ENCODE measurements around the gene IFI30. TPM values are rescaled to one million over a fixed set of nuclear protein-coding genes. Genes with fewer than 3 reads are reported as not detected.
"Not testable (repeated sequence)": the region's sequence is repeated elsewhere in the genome, so short reads cannot be mapped to it uniquely, and the experiment has no call there.

Gene IFI30
- total RNA-seq, 1 donor from 2014 or later: 60.7 TPM

DNA sequence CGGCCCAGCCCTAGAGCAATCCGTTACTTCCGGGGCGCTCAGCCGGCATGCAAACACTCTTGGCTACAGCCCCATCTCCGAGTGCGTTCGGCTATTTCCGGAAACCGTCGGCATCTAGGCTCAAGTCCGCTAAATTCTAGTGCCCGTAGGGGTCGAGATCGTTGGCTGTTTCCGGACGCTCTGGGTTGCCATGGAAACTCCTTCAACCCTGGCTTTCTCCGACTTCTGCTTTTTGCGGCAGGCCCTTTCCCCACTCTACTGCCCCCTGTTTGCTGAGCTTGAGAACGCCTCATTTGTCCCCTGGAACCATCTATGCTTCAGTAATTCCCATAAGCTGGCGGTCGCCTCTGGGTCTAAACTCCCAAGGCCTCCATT lies 21.2 kb upstream of the IFI30 start:
- intact Hi-C loops (cut with micrococcal nuclease): loop anchor here (1.0 to 5.0 kb wide), 5 partner anchors 9 to 145 kb away; partner anchors contain the start of gene ARRDC2

DNA sequence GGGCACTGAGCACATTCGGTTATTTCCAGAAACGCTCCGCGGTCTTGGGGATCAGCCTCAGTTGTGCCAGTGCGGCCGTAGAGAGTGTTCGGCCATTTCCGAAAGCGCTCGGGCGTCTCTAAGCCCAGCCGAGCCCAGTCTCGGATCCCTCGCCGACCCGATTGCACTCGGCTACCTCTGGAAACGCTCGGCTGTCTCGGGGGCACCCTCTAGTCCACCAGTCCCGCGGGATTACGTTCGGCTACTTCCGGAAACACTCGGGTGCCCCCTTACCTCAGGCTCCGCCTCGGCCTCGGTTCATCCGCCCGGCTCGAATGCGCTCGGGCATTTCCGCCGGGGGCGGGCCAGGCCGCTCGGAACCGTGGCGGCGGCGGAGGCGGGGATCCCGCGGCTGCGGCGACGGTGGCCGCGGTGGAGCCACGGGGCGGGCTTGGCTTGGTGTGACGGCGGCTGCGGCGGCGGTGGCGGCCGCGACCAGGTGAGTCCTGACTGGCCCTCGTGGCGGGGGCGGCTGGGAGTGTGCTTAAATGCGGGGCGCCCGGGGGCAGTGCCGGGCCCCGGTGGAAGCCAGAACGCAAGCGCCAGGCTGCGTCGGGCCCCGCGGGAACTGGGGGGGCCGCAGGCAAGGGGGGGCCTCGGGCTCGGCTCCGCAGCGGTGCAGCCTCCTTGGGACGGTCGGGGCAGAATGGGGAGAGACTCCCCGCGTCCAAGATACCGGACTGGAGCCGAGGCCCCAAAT lies 20.6 kb upstream of the IFI30 start, which contains the start of gene PIK3R2:
PIK3R2 (plus strand) TSS at position 347 of the 739 bp plus-strand sequence. CDS start 2,717 bp downstream, outside the sequence.
- intact Hi-C loops (cut with micrococcal nuclease): loop anchor here (1.0 to 5.0 kb wide), 5 partner anchors 8 to 146 kb away; partner anchors contain the start of gene ARRDC2

DNA sequence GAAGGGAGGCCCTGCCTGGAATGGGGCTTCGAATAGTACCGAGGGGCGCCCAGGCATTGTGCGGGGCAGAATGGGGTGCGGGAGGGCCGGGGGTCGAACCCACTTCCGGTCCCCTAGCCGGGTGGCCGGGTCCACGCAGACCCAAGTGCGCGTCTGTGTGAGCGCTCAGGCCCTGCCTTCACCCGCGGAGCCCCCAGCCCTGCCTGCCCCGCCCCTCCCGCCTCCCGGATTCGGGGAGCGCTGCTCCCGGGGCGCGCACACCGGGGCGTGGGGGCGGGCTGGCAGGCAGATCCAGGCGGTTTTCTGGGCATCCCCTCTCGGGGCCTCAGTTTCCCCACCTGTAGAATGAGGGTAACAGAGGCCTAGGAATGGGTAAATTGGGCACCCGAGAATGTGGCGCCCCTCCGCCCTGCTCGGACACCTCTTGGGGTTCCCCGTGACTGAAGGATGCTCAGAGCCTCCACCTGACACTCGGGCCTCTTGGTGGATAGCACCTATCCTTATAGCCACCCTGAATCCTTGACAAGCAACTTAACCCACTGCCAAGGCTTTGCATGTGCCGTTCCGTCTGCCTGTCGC lies 20.0 kb upstream of the IFI30 start:
- intact Hi-C loops (cut with micrococcal nuclease): loop anchor here (5.0 kb wide), 1 partner anchor 146 kb away; the partner anchor contains the start of gene ARRDC2

DNA sequence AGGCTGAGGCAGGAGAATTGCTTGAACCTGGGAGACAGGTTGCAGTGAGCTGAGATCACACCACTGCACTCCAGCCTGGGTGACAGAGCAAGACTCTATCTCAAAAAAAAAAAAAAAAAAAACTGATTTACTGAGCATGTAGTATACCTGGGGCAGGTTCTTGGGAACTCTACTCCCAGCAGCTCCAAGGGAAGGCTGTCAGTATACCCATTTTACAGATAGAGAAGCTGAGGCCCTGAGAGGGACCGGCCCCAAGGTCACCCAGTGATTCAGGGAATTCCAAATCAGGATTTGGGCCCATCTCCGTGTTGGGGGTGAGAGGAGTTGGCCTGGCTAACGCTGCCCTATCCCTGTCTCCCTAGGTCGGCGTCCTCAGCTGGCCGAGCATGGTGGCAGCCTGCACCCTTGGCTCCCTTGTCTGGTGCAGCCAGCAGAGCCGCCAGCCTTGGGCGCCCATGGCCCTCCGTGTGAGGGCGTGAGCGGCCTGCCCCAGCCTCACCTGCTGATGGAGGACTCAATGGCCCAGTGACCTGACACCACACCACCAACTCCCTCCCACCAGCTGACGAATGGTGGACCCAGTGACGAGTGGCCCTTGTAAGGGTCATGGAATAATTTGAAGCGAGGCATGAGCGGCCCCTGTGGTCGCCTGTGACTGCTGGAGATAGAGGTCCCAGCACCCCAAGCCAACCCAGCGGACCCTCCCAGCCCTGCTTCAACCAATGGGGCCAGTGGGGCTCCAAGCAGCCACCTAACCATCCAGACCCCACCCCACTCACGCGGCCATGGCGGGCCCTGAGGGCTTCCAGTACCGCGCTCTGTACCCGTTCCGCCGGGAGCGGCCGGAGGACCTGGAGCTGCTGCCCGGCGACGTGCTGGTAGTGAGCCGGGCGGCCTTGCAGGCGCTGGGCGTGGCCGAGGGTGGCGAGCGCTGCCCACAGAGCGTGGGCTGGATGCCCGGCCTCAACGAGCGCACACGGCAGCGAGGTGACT lies 18.2 kb upstream of the IFI30 start:
- intact Hi-C loops (cut with micrococcal nuclease): no loop called here

DNA sequence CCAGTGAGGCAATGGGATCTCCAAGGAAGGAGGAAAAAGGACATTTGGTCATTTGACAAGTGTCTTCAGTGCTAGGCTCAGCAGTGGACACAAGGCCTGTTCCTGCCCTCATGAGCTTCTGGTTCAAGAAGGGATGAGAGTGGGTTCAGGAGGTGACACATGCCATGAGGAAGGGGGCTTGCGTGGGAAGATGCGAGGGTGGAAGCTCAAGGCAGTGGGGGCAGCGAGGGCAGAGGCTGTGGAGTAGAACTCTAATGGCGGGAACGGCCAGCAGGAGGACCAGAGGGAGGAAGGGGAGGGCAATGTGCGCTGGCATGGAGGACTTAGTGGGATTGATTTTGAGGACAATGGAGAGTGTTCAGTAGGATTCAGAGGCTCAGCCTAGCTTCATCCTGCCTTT lies 17.3 kb upstream of the IFI30 start:
- intact Hi-C loops (cut with micrococcal nuclease): no loop called here

DNA sequence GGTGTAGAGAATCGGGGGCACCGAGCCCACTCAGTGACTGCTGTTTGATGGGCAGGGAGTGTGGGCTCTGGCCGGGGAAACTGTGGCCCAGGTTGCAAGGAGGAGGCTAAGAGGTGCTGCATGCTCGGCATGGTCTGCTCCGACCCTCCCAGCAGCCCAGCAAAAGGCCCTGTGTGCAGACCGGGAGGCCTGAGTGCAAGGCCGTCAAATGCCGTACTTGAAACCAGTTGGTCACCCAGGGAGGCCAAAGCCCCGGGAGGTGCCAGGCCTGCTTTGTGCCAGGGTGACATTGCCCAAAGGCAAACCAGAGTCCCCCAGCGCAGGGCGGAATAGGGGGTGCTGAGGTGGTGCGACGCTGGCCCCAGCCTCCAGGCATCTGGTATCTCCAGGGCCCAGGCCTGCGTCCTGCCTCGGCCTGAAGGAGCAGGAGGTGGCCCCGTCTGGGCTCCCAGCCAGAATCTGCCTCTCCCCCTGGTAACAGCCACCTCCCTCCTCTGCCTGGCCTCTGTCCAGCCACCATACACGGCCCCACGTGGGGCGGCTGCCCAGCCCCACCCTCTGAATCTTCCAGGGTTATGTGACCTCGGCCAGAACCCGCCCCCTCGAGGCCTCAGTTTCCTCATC lies 16.7 kb upstream of the IFI30 start:
- intact Hi-C loops (cut with micrococcal nuclease): no loop called here

DNA sequence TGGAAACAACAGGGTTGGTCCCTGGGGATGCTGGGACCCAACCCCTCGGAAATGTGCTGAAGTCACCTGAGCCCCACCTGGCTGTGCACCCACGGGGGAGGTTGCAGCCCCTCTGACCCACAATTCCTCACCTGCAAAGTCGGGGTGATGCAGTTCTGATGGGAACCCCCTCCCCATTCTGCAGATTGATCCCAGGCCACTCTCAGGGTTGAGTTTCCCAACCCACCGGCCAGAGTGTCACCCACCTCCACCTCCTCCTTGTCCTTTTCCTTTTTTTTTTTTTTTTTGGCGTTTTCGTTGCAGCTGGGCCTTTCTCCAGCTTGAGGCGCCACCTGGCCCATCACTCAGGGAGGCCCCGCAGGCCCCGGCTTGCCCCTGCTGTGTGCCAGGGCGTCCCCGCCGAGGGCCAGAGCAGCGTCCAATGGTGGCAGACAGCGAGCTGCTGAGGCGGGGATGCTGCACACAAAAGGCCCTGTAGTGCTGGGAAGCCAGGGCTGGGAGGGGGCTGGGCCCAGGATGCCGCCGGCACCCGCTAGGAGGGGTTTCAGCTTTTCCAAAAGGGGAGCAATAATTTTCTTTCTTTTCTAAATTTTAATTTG lies 16.0 kb upstream of the IFI30 start:
- intact Hi-C loops (cut with micrococcal nuclease): no loop called here

DNA sequence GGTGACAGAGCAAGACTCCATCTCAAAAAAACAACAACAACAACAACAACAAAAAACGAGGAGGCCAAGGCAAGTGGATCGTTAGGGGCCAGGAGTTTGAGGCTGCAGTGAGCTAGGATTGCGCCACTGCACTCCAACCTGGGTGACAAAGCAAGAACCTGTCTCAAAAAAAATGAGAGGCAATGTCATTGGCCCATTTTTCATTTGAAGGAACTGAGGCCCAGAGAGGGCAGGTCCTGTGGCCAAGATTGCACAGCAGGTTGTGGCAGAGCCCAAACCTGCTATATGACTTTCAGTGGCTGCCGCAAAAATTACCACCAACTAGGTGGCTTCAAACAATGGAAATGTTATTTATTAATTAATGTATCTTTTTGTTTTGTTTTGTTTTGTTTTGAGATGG lies 15.1 kb upstream of the IFI30 start:
- intact Hi-C loops (cut with micrococcal nuclease): no loop called here

DNA sequence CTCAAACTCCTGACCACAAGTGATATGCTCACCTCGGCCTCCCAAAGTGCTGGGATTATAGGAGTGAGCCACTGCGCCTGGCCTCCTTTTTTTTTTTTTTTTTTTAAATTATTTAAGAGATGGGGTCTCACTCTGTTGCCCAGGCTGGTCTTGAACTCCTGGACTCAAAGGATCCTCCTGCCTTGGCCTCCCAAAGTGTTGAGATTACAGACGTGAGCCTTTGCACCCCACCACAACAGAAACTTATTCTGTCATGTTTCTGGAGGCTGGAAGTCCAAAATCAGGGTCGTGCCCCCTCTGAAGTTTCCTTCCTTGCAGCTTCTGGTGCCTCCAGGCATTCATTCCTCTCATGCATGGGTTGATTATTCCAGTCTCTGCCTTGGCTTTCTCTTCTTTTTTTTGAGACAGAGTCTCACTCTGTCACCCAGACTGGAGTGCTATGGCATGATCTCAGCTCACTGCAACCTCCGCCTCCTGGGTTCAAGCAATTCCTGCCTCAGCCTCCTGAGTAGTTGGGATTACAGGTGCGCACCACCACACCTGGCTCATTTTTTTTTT lies 14.5 kb upstream of the IFI30 start:
- intact Hi-C loops (cut with micrococcal nuclease): not testable (repeated sequence)

DNA sequence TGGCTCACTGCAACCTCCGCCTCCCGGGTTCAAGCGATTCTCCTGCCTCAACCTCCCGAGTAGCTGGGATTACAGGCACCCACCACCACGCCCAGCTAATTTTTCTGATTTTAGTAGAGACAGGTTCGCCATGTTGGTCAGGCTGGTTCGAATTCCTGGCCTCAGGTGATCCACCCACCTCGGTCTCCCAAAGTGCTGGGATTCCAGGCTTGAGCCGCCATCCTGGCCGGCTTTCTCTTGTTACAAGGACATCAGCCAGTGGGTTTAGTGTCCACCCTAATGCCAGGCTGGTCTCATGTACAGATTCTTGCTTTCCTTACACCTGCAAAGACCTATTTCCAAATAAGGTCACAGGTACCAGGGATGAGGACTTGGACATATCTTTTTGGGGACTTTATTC lies 13.8 kb upstream of the IFI30 start:
- intact Hi-C loops (cut with micrococcal nuclease): no loop called here

DNA sequence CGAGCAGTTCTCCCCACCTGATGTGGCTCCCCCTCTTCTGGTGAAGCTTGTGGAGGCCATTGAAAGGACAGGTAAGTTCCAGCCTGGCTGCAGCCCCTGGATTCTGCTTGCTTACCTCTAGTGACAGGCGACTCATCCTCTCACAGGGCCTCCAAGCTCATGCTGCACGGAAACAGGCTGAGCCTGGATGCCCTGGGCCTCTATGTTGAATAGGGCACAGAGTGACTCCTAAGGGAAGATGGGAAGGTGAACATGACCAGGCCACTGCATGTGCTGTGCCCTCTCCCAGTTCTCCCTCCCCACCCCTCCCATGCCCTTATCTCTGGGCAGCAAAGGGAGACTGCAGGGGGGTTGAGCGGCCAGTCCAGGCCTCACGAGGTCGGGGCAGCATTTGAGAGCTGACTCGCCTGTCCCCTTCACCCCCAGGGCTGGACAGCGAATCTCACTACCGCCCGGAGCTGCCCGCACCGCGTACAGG lies 13.1 kb upstream of the IFI30 start:
- intact Hi-C loops (cut with micrococcal nuclease): no loop called here

DNA sequence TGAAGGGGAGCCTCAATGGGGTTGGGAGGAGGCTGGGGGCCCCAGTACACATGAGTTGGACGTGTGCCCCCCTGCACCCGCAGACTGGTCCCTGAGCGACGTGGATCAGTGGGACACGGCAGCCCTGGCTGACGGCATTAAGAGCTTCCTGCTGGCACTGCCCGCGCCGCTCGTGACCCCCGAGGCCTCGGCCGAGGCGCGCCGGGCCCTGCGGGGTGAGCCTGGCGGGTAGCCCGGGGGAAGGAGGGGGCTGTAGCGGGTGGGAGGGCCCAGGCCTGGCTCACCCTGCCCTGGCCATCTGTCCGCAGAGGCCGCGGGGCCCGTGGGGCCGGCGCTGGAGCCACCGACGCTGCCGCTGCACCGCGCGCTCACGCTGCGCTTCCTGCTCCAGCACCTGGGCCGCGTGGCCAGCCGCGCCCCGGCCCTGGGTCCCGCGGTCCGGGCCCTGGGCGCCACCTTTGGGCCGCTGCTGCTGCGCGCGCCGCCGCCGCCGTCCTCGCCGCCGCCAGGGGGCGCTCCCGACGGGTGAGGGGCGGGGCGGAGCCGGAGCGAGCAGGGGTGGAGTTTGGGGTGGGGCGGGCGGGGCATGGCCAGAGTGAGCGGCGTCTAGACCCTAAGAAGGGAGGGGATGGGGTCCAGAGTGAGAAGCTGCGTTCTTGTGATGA lies 12.5 kb upstream of the IFI30 start:
- intact Hi-C loops (cut with micrococcal nuclease): loop anchor here (1.0 kb wide), 1 partner anchor 9 kb away; no protein-coding TSS in a partner anchor

DNA sequence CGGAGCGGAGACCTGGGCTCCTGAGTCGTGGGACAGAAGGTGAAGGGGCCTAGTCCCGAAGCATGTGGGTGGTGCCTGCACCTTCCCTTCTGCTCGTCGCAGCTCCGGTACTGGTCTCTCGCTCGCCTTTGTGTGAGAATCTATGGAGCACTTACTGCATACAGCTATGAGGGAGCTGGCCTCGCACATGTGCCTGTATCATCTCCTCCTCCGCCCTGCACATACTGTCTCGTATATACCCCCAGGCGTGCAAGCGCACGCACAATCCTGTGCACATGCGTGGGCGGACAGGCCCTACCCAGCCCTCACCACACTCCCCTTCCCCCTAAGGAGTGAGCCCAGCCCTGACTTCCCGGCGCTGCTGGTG lies 12.0 kb upstream of the IFI30 start:
- intact Hi-C loops (cut with micrococcal nuclease): loop anchor here (1.0 kb wide), 1 partner anchor 9 kb away; no protein-coding TSS in a partner anchor

DNA sequence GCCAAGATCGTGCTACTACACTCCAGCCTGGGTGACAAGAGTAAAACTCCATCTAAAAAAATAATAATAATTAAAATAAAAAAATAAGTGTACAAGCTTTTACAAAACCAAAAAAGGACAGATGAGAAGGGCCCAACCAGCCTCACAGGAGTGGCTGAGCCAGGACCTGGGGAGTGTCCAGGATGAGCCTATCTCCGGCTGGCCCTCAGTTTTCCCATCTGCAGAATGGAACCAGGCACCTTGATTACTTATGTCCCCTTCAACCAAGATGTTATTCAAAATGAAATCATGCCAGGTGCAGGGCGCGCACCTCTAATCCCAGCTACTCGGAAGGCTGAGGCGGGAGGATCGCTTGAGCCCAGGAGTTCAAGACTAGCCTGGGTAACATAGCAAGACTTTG lies 9.5 kb upstream of the IFI30 start:
- intact Hi-C loops (cut with micrococcal nuclease): no loop called here

DNA sequence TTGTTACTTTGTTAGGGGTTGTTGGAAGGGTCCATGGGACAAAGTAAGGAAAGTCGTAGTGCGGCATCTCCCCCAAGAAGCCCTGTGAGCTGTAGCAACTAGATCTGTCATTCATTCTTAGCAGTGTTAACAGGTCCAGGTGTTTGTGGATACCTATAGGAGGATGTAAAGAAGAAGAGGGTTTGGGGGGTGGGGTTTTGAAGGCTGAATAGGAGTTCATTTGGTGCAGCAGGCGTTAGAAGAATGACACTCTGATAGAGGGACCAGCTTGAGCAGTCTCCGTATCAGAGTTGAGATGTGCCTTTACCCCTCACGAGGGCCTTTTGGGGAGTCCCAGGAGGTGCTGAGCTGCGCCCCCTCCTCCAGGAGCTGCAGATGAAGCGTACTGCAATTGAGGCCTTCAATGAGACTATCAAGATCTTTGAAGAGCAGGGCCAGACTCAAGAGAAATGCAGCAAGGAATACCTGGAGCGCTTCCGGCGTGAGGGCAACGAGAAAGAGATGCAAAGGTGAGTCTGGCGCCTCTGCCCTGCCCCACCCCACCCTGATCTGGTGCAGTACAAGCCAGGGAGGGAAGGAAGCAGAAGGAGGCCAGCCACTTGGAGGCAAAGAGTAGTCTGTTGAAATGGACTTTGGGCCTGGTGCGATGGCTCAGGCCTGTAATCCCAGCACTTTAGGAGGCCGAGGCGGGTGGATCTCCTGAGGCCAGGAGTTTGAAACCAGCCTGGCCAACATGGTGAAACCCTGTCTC lies 7.6 kb upstream of the IFI30 start:
- intact Hi-C loops (cut with micrococcal nuclease): no loop called here

DNA sequence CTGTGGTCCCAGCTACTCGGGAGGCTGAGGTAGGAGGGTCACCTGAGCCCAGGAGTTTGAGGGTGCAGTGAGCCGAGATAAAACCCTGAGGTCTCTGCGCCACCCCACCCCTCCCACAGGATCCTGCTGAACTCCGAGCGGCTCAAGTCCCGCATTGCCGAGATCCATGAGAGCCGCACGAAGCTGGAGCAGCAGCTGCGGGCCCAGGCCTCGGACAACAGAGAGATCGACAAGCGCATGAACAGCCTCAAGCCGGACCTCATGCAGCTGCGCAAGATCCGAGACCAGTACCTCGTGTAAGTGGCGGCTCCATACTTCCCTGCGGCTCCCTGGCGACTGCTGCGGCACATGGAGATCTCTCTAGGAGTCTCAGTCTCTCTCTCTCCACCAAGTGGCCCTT lies 6.6 kb upstream of the IFI30 start:
- intact Hi-C loops (cut with micrococcal nuclease): no loop called here

DNA sequence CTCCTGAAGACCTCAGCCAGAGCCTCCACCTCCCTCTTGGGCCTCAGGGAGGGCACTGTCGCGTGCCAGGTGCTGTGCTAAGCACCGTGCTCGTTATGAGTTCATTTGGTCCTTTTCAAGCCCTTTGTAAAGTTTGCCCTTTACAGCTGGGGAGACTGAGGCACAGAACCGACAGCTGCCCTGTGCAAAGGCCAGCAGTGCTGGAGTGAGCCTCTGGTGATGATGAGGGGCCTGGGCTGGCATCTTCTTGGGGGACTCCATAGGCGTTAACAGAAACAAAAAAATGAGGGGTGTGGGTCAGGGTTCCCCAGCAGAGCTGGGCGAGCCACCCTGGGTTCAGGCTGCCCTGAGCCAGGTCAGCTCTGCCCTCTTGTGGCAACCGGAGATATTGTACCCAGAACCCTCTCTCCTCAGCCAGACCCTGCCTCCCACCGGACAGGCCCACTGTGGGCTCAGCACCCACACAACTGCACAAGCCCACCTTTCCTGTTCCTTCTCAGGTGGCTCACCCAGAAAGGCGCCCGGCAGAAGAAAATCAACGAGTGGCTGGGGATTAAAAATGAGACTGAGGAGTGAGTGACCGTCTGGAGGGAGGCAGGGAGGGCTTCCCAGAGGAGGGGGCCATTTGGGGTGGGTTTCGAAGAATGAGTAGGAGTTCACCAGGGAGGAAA lies 5.5 kb upstream of the IFI30 start:
- intact Hi-C loops (cut with micrococcal nuclease): loop anchor here (1.0 kb wide), 1 partner anchor 55 kb away; no protein-coding TSS in a partner anchor

DNA sequence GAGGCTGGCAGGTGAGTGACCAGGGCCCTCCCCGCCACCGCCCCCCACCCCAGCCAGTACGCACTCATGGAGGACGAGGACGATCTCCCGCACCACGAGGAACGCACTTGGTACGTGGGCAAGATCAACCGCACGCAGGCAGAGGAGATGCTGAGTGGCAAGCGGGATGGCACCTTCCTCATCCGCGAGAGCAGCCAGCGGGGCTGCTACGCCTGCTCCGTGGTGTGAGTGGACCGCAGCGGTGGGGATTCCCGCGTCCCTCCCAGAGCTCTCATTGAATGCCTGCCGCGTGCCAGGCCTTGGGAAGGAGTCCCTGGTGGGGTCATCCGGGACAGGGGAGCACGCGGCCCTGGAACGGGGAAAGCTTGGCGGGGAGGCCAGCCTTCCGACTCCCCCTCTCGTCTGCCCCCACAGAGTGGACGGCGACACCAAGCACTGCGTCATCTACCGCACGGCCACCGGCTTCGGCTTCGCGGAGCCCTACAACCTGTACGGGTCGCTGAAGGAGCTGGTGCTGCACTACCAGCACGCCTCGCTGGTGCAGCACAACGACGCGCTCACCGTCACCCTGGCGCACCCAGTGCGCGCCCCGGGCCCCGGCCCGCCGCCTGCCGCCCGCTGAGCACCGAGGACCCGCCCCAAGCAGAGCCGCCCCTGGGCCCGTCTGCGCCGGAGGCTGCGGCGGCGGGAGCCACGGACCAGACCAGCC lies 4.8 kb upstream of the IFI30 start:
- intact Hi-C loops (cut with micrococcal nuclease): loop anchor here (1.0 kb wide), 1 partner anchor 56 kb away; no protein-coding TSS in a partner anchor
